Activated CD4-positive, alpha-beta T cell treated with anti-CD3 and anti-CD28 coated beads, Interleukin-2, amount 10 ng/mL, durations not matched to agents 7 days and 5 days (primary cell): ENCODE measurements around the gene FBXL15. TPM values are rescaled to one million over a fixed set of nuclear protein-coding genes. Genes with fewer than 3 reads are reported as not detected.

ENCODE experiments used
- microRNA-seq: library from miRNA; unstranded; fragments of <30 nt; microRNA quantifications from one replicate; pipeline ENCODE4 v1.2.0, GENCODE V29; 2021; ENCODE audit warnings: borderline microRNAs expressed, borderline replicate concordance
- total RNA-seq, 2 experiments: library from RNA; stranded (reverse); gene quantifications; one replicate each; pipeline ENCODE4 v1.2.3, GENCODE V29; 2021

FBXL15 gene
- total RNA-seq, 2 experiments from 2014 or later: 8.7 to 11.2 TPM

Small RNAs within 50 kb of the gene (microRNA-seq; reads per million reads assigned to microRNA genes)
- gene MIR146B: 19,916 reads per million, percentile 99 among the genes with 10 or more reads in this experiment

Other genes starting within 250 kb of the FBXL15 start
- gene ELOVL3, start 194.5 kb upstream of the FBXL15 start, total RNA-seq: not detected
- not detected for gene PITX3, start 179.3 kb upstream of the FBXL15 start, total RNA-seq
- 10 to 100 TPM; 42.4 to 44.6 TPM for gene GBF1, start 175.3 kb upstream of the FBXL15 start, total RNA-seq
- 10 to 100 TPM; 74.8 to 81.8 TPM for gene NFKB2, start 25.1 kb upstream of the FBXL15 start, total RNA-seq
- gene PSD, start 2.1 kb upstream of the FBXL15 start, total RNA-seq: 1 to 10 TPM; 1.4 to 1.6 TPM
- 10 to 100 TPM; 63.6 to 68.9 TPM for gene CUEDC2, start 11.7 kb downstream of the FBXL15 start, total RNA-seq
- under 1 TPM in 1 of 2 experiments, not detected in 1; 0.17 TPM for gene C10orf95, start 30.7 kb downstream of the FBXL15 start, total RNA-seq
- 10 to 100 TPM; 76.1 to 84.5 TPM for gene ACTR1A, start 81.9 kb downstream of the FBXL15 start, total RNA-seq
- 10 to 100 TPM; 13.4 to 14.2 TPM for gene SUFU, start 83.1 kb downstream of the FBXL15 start, total RNA-seq
- 10 to 100 TPM; 40.2 to 42.7 TPM for gene TRIM8, start 223.6 kb downstream of the FBXL15 start, total RNA-seq